ENCODE results near the gene KDM5C. TPM values are rescaled to one million over a fixed set of nuclear protein-coding genes. Genes with fewer than 3 reads are reported as not detected.

Gene KDM5C
- total and polyA plus RNA-seq, 2 of the 4 experiments (the other 2 are of a cell fraction): 75.4 to 84.6 TPM

GRCh38 chrX:53163436-53163835 is 61.6 kb downstream of the KDM5C start:
- Histone ChIP-seq H3K14ac (replicated peaks; ENCODE audit: low read depth, low read length) (no peak overlapping the region), H3K27ac (ENCODE audit: insufficient read depth, low read length) (no peak overlapping the region), H2AK9ac (replicated peaks; ENCODE audit: low read depth, low read length, poor library complexity) (no peak overlapping the region), H2BK120ac (ENCODE audit: low read depth, low read length) (no peak overlapping the region), H3K79me1 (ENCODE audit: low read depth in 1 of 2, low read length in 2 of 2) (no peaks in the 10 kb centered on the region), H3K9me3 (ENCODE audit: control insufficient read depth, insufficient read depth, low read length) (no peaks in the 10 kb centered on the region), H3K23ac (ENCODE audit: low read depth, low read length) (no peak overlapping the region), H3K9ac (ENCODE audit: low read depth, low read length) (no peak overlapping the region), H3K9me1 (ENCODE audit: insufficient read depth, low read length) (no peaks in the 10 kb centered on the region), H2AFZ (replicated peaks; ENCODE audit: low read length, poor library complexity) (no peak overlapping the region), H2BK15ac (ENCODE audit: low read depth, low read length) (no peak overlapping the region), H2BK20ac (ENCODE audit: low read depth, low read length) (no peak overlapping the region), H4K20me1 (ENCODE audit: insufficient read depth, low read length) (no peaks in the 10 kb centered on the region), H4K91ac (ENCODE audit: insufficient read depth, low read depth, low read length) (no peak overlapping the region), H3K27me3 (ENCODE audit: control insufficient read depth, insufficient read depth, low read length) (peaks cover 13% of the 10 kb centered on the region), H2BK5ac (ENCODE audit: low read depth, low read length, poor library complexity, severe bottlenecking) (no peak overlapping the region), H3K18ac (ENCODE audit: low read depth, low read length) (no peak overlapping the region), H3K36me3 (ENCODE audit: control insufficient read depth, insufficient read depth, low read length) (no peaks in the 10 kb centered on the region), H3K4me2 (ENCODE audit: low read depth, low read length) (no peak overlapping the region), H2AK5ac (ENCODE audit: low read depth, low read length) (no peak overlapping the region), H3K4ac (ENCODE audit: low read depth, low read length) (no peak overlapping the region), H3K4me1 (ENCODE audit: control insufficient read depth, insufficient read depth, low read length) (no peaks in the 10 kb centered on the region), H3K56ac (ENCODE audit: extremely low read depth, insufficient read depth, low read length) (no peak overlapping the region), H4K8ac (ENCODE audit: low read depth in 2 of 2, low read length in 2 of 2) (no peak overlapping the region), H4K5ac (ENCODE audit: low read depth, low read length) (no peak overlapping the region), H3K4me3 (ENCODE audit: insufficient read depth, low read depth, low read length) (no peak overlapping the region)
- in situ Hi-C loops (cut with MboI; ENCODE audit: low sequenced_read_pairs) (no loop called here), dilution Hi-C loops (cut with HindIII; ENCODE audit: low sequenced_read_pairs, unreplicated experiment) (no loop called here), intact Hi-C loops (cut with micrococcal nuclease) (no loop called here)
- CTCF ChIA-PET: interaction anchor here (0.7 kb wide), 1 partner anchor 23 kb away, joined by 3 read pairs; no protein-coding TSS in a partner anchor
- TF ChIP-seq SMC3 (IDR thresholded peaks at IDR 0.05; ENCODE audit: low read depth, low read length) (no peak), MXI1 (IDR thresholded peaks at IDR 0.05; ENCODE audit: borderline replicate concordance, low read depth, low read length) (no peak), NFE2L2 (IDR thresholded peaks at IDR 0.05; ENCODE audit: low read depth, low read length) (no peak), USF2 (IDR thresholded peaks at IDR 0.05; ENCODE audit: low read depth, low read length) (no peak), CTCF (conservative IDR thresholded peaks at IDR 0.05; ENCODE audit: low read depth, low read length) (no peak), RCOR1 (IDR thresholded peaks at IDR 0.05; ENCODE audit: insufficient replicate concordance, low read length) (no peak)
- TF ChIP-seq, protein P1, sequence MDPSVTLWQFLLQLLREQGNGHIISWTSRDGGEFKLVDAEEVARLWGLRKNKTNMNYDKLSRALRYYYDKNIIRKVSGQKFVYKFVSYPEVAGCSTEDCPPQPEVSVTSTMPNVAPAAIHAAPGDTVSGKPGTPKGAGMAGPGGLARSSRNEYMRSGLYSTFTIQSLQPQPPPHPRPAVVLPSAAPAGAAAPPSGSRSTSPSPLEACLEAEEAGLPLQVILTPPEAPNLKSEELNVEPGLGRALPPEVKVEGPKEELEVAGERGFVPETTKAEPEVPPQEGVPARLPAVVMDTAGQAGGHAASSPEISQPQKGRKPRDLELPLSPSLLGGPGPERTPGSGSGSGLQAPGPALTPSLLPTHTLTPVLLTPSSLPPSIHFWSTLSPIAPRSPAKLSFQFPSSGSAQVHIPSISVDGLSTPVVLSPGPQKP (IDR thresholded peaks at IDR 0.05; ENCODE audit: borderline replicate concordance, low read depth, low read length): no peak
- no TSS peak for BruUV-seq (replicated peaks)
- POLR2A ChIA-PET (ENCODE audit: unreplicated experiment): interaction anchor here (0.5 kb wide), 1 partner anchor 20 kb away, joined by 3 read pairs; no protein-coding TSS in a partner anchor
- DNase-seq (no peak), ATAC-seq (ENCODE audit: low read depth) (no peak)
- 31% methylated on average over 3 of the region's 7 CpGs; no CpG with 5 or more reads in 1 of the 2 experiments for WGBS, 2 experiments (ENCODE audit: extremely low coverage in 2 of 2, insufficient read length in 1 of 2)
